Measurements from ENCODE around the gene KIAA2012. TPM values are rescaled to one million over a fixed set of nuclear protein-coding genes. Genes with fewer than 3 reads are reported as not detected.

KIAA2012 gene
- under 0.01 TPM in 1 of 2 replicates, not detected in the other for total RNA-seq

DNA sequence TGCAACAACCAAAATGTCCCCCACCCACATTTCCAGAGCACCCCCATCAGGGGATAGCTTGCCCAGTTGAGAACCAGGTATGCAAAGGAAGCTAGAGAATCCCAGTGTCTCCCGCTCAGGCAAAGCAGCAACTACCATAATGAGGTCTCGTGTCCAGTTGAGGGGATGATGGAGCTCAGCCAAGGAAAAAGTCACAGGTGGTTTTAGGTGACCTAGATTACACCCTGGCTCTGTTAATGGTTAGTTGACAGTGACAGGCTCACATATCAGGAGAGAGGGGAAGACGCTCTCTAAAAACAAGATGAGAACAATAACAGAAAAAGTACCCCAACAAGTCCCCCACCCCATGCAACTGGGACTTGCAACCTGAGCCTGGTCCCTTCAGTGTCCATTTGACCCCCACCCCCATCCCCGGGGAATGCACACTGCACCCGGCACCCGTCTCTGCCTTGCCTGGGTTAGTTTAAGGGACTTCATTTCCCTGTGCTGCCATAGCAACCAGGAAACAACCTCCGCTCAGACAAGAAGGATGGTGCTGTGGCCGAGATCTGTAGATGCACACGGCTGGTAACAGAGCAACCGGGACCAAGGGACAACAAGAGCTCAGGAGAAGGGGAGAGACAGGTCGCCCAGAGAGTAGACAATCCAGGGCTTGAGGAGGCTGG, at the start of gene KIAA2012:
Gene KIAA2012 (plus strand): TSS at position 519 of the 665 bp plus-strand sequence. CDS start 373 bp downstream, outside the sequence.
- Histone ChIP-seq H3K4me2 (ENCODE audit: insufficient read depth, low read length) (no peak within 1 kb of the TSS), H3K79me2 (ENCODE audit: insufficient read depth, low read length) (no peaks in the 10 kb centered on the region), H3K27ac (ENCODE audit: low read depth, low read length) (no peak within 1 kb of the TSS), H3K4me1 (ENCODE audit: insufficient read depth, low read length) (no peaks in the 10 kb centered on the region), H3K27me3 (ENCODE audit: insufficient read depth, low read length) (no peaks in the 10 kb centered on the region), H3K36me3 (ENCODE audit: insufficient read depth, low read length) (no peaks in the 10 kb centered on the region), H4K20me1 (ENCODE audit: insufficient read depth, low read length) (no peaks in the 10 kb centered on the region), H3K4me3 (ENCODE audit: insufficient read depth, low read length) (no peak within 1 kb of the TSS), H2AFZ (ENCODE audit: low read length) (peak within 1 kb of the TSS; percentile 10), H3K9me3 (ENCODE audit: low read depth, low read length) (no peaks in the 10 kb centered on the region)
- no peak for DNase-seq (ENCODE audit: insufficient read length, low spot score, missing footprints)
- TF ChIP-seq, protein P1, sequence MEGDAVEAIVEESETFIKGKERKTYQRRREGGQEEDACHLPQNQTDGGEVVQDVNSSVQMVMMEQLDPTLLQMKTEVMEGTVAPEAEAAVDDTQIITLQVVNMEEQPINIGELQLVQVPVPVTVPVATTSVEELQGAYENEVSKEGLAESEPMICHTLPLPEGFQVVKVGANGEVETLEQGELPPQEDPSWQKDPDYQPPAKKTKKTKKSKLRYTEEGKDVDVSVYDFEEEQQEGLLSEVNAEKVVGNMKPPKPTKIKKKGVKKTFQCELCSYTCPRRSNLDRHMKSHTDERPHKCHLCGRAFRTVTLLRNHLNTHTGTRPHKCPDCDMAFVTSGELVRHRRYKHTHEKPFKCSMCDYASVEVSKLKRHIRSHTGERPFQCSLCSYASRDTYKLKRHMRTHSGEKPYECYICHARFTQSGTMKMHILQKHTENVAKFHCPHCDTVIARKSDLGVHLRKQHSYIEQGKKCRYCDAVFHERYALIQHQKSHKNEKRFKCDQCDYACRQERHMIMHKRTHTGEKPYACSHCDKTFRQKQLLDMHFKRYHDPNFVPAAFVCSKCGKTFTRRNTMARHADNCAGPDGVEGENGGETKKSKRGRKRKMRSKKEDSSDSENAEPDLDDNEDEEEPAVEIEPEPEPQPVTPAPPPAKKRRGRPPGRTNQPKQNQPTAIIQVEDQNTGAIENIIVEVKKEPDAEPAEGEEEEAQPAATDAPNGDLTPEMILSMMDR (IDR thresholded peaks at IDR 0.05; ENCODE audit: extremely low read depth, low read depth, low read length) = no peak

DNA sequence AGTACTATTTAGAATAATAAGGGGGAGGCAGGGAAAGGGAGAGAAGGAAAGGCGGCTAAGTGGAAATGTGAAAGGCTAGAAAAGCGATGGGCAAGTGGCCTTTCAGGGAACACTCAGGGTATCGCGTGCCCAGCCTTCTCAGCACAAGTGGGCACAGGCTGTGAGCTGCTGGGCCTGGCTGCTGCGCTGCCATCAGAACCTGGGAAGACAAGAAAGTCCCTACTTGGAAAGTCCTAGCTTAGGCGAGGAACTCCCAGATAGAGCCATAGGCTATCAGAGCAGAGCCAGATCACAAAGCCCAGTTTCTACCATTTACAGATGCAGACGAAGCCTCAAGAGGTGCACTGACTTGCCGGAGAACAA, 49.2 kb upstream of the KIAA2012 start:
- no peaks in the 10 kb centered on the region for H3K9me3 ChIP-seq (ENCODE audit: low read depth, low read length)
- no peak overlapping the region for H2AFZ ChIP-seq (ENCODE audit: low read length)
- no peaks in the 10 kb centered on the region for H3K4me1 ChIP-seq (ENCODE audit: insufficient read depth, low read length)
- H4K20me1 ChIP-seq (ENCODE audit: insufficient read depth, low read length) = no peaks in the 10 kb centered on the region
- H3K27ac ChIP-seq (ENCODE audit: low read depth, low read length) = no peak overlapping the region
- no peak overlapping the region for H3K4me3 ChIP-seq (ENCODE audit: insufficient read depth, low read length)
- no peak for DNase-seq (ENCODE audit: insufficient read length, low spot score, missing footprints)
- H3K4me2 ChIP-seq (ENCODE audit: insufficient read depth, low read length) = no peak overlapping the region
- H3K27me3 ChIP-seq (ENCODE audit: insufficient read depth, low read length) = no peaks in the 10 kb centered on the region
- TF ChIP-seq, protein P1 (IDR thresholded peaks at IDR 0.05; ENCODE audit: extremely low read depth, low read depth, low read length) = no peak
- H3K36me3 ChIP-seq (ENCODE audit: insufficient read depth, low read length) = no peaks in the 10 kb centered on the region
- no peaks in the 10 kb centered on the region for H3K79me2 ChIP-seq (ENCODE audit: insufficient read depth, low read length)

DNA sequence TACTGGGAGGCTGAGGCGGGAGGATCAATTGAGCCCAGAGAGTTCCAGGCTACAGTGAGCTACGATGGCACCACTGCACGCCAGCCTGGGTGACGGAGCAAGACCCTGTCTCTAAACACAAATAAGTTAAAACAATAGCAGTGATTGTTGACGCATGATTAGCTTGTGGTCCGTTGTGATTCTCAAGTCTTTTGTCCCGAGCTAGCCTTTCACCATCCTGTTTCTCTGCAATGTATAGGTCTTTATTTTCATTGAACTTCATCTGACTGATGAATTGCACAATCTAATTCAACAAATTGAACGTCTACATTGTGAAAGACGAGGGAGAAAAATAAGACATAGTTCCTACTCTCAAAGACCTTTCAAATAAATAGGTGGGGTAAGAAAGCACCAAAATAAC, 48.2 kb upstream of the KIAA2012 start:
- TF ChIP-seq, protein P1 (IDR thresholded peaks at IDR 0.05; ENCODE audit: extremely low read depth, low read depth, low read length) = no peak
- Histone ChIP-seq H3K36me3 (ENCODE audit: insufficient read depth, low read length) (no peaks in the 10 kb centered on the region), H3K4me2 (ENCODE audit: insufficient read depth, low read length) (no peak overlapping the region), H3K9me3 (ENCODE audit: low read depth, low read length) (no peaks in the 10 kb centered on the region), H3K4me1 (ENCODE audit: insufficient read depth, low read length) (no peaks in the 10 kb centered on the region), H3K4me3 (ENCODE audit: insufficient read depth, low read length) (no peak overlapping the region), H2AFZ (ENCODE audit: low read length) (no peak overlapping the region), H4K20me1 (ENCODE audit: insufficient read depth, low read length) (no peaks in the 10 kb centered on the region), H3K79me2 (ENCODE audit: insufficient read depth, low read length) (no peaks in the 10 kb centered on the region), H3K27ac (ENCODE audit: low read depth, low read length) (no peak overlapping the region), H3K27me3 (ENCODE audit: insufficient read depth, low read length) (no peaks in the 10 kb centered on the region)
- no peak for DNase-seq (ENCODE audit: insufficient read length, low spot score, missing footprints)

DNA sequence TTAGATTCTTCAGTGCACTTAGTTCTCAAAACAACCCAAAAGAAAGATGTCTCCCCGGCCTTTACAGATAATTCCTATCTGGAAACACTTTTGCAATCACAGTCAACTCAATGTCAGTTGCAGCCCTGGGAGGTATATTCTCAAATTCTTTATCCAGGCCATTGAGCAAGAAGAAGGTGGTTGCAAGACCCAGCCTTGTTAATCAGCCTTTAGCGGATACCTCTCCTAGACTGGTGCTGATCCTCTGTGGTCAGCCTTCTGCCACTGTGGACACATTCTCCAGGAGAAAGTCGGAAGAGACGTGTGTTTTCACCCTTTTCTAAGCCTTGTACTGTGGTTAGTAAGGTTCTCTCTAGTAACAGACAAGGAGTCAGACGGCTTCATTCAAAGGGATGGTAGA, 47.2 kb upstream of the KIAA2012 start:
- H3K79me2 ChIP-seq (ENCODE audit: insufficient read depth, low read length) = no peaks in the 10 kb centered on the region
- H4K20me1 ChIP-seq (ENCODE audit: insufficient read depth, low read length) = no peaks in the 10 kb centered on the region
- H3K27me3 ChIP-seq (ENCODE audit: insufficient read depth, low read length) = no peaks in the 10 kb centered on the region
- no peak overlapping the region for H3K4me2 ChIP-seq (ENCODE audit: insufficient read depth, low read length)
- no peak overlapping the region for H2AFZ ChIP-seq (ENCODE audit: low read length)
- H3K36me3 ChIP-seq (ENCODE audit: insufficient read depth, low read length) = no peaks in the 10 kb centered on the region
- peaks cover under 1% of the 10 kb centered on the region for H3K4me1 ChIP-seq (ENCODE audit: insufficient read depth, low read length)
- TF ChIP-seq, protein P1 (IDR thresholded peaks at IDR 0.05; ENCODE audit: extremely low read depth, low read depth, low read length) = no peak
- no peak for DNase-seq (ENCODE audit: insufficient read length, low spot score, missing footprints)
- no peak overlapping the region for H3K27ac ChIP-seq (ENCODE audit: low read depth, low read length)
- H3K9me3 ChIP-seq (ENCODE audit: low read depth, low read length) = no peaks in the 10 kb centered on the region
- no peak overlapping the region for H3K4me3 ChIP-seq (ENCODE audit: insufficient read depth, low read length)
